Measurements from ENCODE around the gene DNAAF8.

DNA sequence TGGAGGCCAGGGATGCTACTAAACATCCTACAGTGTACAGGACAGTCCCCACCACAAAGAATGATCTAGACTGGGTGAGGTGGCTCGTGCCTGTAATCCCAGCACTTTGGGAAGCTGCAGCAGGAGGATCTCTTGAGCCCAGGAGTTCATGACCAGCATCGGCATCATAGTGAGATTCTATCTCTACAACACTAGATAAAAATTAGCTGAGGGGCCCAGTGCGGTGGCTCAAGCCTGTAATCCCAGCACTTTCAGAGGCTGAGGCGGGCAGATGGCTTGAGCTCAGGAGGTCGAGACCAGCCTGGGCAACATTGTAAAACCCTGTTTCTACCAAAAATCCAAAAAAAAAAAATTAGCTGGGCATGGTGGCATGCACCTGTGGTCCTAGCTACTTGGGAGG is 38.0 kb downstream of the DNAAF8 start:
- TF ChIP-seq, protein P1, sequence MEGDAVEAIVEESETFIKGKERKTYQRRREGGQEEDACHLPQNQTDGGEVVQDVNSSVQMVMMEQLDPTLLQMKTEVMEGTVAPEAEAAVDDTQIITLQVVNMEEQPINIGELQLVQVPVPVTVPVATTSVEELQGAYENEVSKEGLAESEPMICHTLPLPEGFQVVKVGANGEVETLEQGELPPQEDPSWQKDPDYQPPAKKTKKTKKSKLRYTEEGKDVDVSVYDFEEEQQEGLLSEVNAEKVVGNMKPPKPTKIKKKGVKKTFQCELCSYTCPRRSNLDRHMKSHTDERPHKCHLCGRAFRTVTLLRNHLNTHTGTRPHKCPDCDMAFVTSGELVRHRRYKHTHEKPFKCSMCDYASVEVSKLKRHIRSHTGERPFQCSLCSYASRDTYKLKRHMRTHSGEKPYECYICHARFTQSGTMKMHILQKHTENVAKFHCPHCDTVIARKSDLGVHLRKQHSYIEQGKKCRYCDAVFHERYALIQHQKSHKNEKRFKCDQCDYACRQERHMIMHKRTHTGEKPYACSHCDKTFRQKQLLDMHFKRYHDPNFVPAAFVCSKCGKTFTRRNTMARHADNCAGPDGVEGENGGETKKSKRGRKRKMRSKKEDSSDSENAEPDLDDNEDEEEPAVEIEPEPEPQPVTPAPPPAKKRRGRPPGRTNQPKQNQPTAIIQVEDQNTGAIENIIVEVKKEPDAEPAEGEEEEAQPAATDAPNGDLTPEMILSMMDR (IDR thresholded peaks at IDR 0.05 in 8 of 11, conservative IDR thresholded peaks at IDR 0.05 in 3 of 11) = no peak
- TF ChIP-seq POLR2A (IDR thresholded peaks at IDR 0.05) = no peak
- TF ChIP-seq POLR2AphosphoS5 (IDR thresholded peaks at IDR 0.05) = no peak

Measured in spleen (tissue), 7 donors.